Small intestine (tissue), 16 donors: Measurements from ENCODE around the gene LYZL6. TPM values are rescaled to one million over a fixed set of nuclear protein-coding genes. Genes with fewer than 3 reads are reported as not detected.

Experiments used
- DNase-seq, 2 donors: peaks; one replicate each; pipeline versions ENCODE4 v3.0.0 to v3.0.0-alpha.2; 2013
- FAIRE-seq: peaks from 2 replicates; lab custom pipeline; 2012; peaks lifted over from hg19 to GRCh38; lab: Jason Lieb, UNC
- H3K27ac ChIP-seq, 3 donors: one replicate each; pipeline ENCODE4 v1.5.1; 2013; ENCODE audit warnings: low read length in 2 of 3, mild to moderate bottlenecking in 2 of 3, control low read depth in 1 of 3, inconsistent platforms in 1 of 3, low read depth in 1 of 3, moderate library complexity in 1 of 3
- H3K27me3 ChIP-seq, 3 donors: one replicate each; pipeline ENCODE4 v1.6.1; 2013; ENCODE audit warnings: low read length in 3 of 3, inconsistent platforms in 1 of 3; ENCODE audit not compliant: control insufficient read depth in 3 of 3, insufficient read depth in 3 of 3
- H3K36me3 ChIP-seq, 3 donors: one replicate each; pipeline ENCODE4 v1.6.1; 2013; ENCODE audit warnings: low read length in 3 of 3, inconsistent platforms in 1 of 3, low read depth in 1 of 3, mild to moderate bottlenecking in 1 of 3, moderate library complexity in 1 of 3; ENCODE audit not compliant: control insufficient read depth in 3 of 3, insufficient read depth in 2 of 3
- H3K4me1 ChIP-seq, 3 donors: one replicate each; pipeline ENCODE4 v1.6.1; 2013; ENCODE audit warnings: low read length in 2 of 3, inconsistent platforms in 1 of 3, low read depth in 1 of 3, mild to moderate bottlenecking in 1 of 3, moderate library complexity in 1 of 3; ENCODE audit not compliant: control insufficient read depth in 3 of 3, insufficient read depth in 2 of 3
- H3K4me3 ChIP-seq, 3 donors: one replicate each; pipeline ENCODE4 v1.5.1; 2013; ENCODE audit warnings: low read length in 3 of 3, control low read depth in 1 of 3, inconsistent platforms in 1 of 3, low read depth in 1 of 3, mild to moderate bottlenecking in 1 of 3, moderate library complexity in 1 of 3
- H3K9me3 ChIP-seq, 2 donors: one replicate each; pipeline ENCODE4 v1.6.1; 2013; ENCODE audit warnings: low read depth in 1 of 2, low read length in 1 of 2; ENCODE audit not compliant: control insufficient read depth in 2 of 2, insufficient read depth in 1 of 2
- WGBS, 3 donors: extraction: QIAGEN DNeasy Blood & Tissue Kit; methylation state at CpG; one replicate each; pipeline ENCODE4 v1.1.7; 2013; 5-methylcytosine and 5-hydroxymethylcytosine counted together
- long read RNA-seq, 10 donors: transcript quantifications; one replicate each; lab custom pipeline, GENCODE V29; 2026
- polyA plus RNA-seq, 4 donors: library from polyadenylated mRNA; stranded (reverse) in 3 of 4; unstranded in 1 of 4; fragments of 200-250 nt in 3 of 4; fragments of 120-200 nt in 1 of 4; gene quantifications; one replicate each; pipeline versions ENCODE4 v1.2.1 to v1.2.3, GENCODE V29; 2013
- donor health status: healthy with polysubstance abuse.
- donor health status: control.
- donor health status: control.
- donor health status: Bipolar disorder and iron deficiency.
- donor health status: healthy.

LYZL6 gene
- under 1 TPM in 1 of 4 donors, not detected in 3; 0.04 TPM for polyA plus RNA-seq
- long read RNA-seq, donor 1 = 0 reads
- long read RNA-seq, donor 2 = 0 reads
- long read RNA-seq, donor 3 = 0 reads
- long read RNA-seq, donor 4 = 0 reads
- long read RNA-seq, donor 5 = 0 reads
- long read RNA-seq, donor 6 = 0 reads
- long read RNA-seq, donor 7 = 0 reads
- long read RNA-seq, donor 8 = 0 reads
- long read RNA-seq, donor 9 = 0 reads
- long read RNA-seq, donor 10 = 0 reads

- Histone ChIP-seq H3K9me3 (no peaks in the 10 kb centered on the region), H3K27ac (peak within 1 kb of the TSS in 1 of 3 donors; percentile 62), H3K36me3 (no peaks in the 10 kb centered on the region), H3K4me1 (peaks cover 0 to 26% (median 5%) of the 10 kb centered on the region in 3 donors), H3K4me3 (no peak within 1 kb of the TSS), H3K27me3 (no peaks in the 10 kb centered on the region)
- 70 to 74% (median 71%) methylated on average over 2 of the region's 2 CpGs for WGBS, 3 donors
- FAIRE-seq = no peak
- no peak for DNase-seq
Observed at GRCh38 chr17:35943537-35943936, at the start of gene LYZL6. Gene LYZL6, minus strand, starts transcription at chr17:35943713. Its CDS starts 4,357 bp downstream, at chr17:35939356.

- Histone ChIP-seq H3K9me3 (no peaks in the 10 kb centered on the region), H3K4me3 (no peak overlapping the region), H3K27ac (peak overlapping the region in 1 of 3 donors; percentile 89), H3K27me3 (no peaks in the 10 kb centered on the region), H3K4me1 (peaks cover 0 to 15% (median 0%) of the 10 kb centered on the region in 3 donors), H3K36me3 (peaks cover 0 to 29% (median 0%) of the 10 kb centered on the region in 3 donors)
- FAIRE-seq (no peak), DNase-seq (peak; percentile 30 to 87)
- WGBS, 3 donors = 27 to 62% (median 40%) methylated on average over 2 of the region's 2 CpGs
Observed at GRCh38 chr17:35991075-35991474, 47.6 kb upstream of the LYZL6 start.

GRCh38 chr17:35988164-35988563 is 44.7 kb upstream of the LYZL6 start:
- Histone ChIP-seq H3K4me1 (peaks cover 0 to 15% (median 0%) of the 10 kb centered on the region in 3 donors), H3K36me3 (peaks cover 0 to 40% (median 0%) of the 10 kb centered on the region in 3 donors), H3K27me3 (no peaks in the 10 kb centered on the region), H3K9me3 (no peaks in the 10 kb centered on the region), H3K4me3 (no peak overlapping the region), H3K27ac (no peak overlapping the region)
- FAIRE-seq = no peak
- no peak for DNase-seq

DNA sequence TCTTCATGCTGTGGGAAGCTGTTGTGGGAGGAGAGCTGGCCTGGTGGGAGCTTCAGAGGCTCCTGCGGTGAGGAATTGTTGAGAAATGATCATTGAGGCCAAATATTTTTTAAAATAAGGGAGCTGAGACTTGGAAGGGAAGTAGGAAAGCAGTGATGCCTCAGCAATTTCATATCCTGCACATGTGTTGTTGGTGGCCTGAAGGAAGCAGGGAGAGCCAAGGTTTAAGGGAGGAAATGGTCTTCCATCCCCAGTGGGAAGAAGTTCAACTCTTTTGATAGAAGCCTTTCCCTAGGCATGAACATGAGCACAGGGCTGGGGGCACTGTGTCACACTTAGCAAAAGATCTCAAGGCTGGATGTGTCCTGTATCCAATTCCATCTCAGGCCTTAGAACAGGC is 43.1 kb upstream of the LYZL6 start, which contains the start of gene CCL14:
Gene CCL14 (minus strand): TSS at position 87 of the 400 bp plus-strand sequence. CDS start 80 bp downstream, at position 7.
- H3K27ac ChIP-seq = peak within 1 kb of the TSS in 1 of 3 donors; percentile 17
- DNase-seq = no peak
- no peaks in the 10 kb centered on the region for H3K27me3 ChIP-seq
- no peaks in the 10 kb centered on the region for H3K9me3 ChIP-seq
- WGBS, 3 donors = 68 to 96% (median 89%) methylated on average over 1 of the region's 1 CpG
- no peak within 1 kb of the TSS for H3K4me3 ChIP-seq
- peaks cover 0 to 19% (median 0%) of the 10 kb centered on the region in 3 donors for H3K4me1 ChIP-seq
- FAIRE-seq = no peak
- H3K36me3 ChIP-seq = peaks cover 0 to 26% (median 0%) of the 10 kb centered on the region in 3 donors

GRCh38 chr17:35984140-35984539 is 40.6 kb upstream of the LYZL6 start:
- Histone ChIP-seq H3K4me1 (peaks cover 0 to 19% (median 0%) of the 10 kb centered on the region in 3 donors), H3K9me3 (no peaks in the 10 kb centered on the region), H3K27ac (no peak overlapping the region), H3K4me3 (no peak overlapping the region), H3K36me3 (peaks cover 0 to 22% (median 0%) of the 10 kb centered on the region in 3 donors), H3K27me3 (no peaks in the 10 kb centered on the region)
- 92 to 100% (median 94%) methylated on average over 6 of the region's 6 CpGs for WGBS, 3 donors
- FAIRE-seq = no peak
- no peak for DNase-seq

DNA sequence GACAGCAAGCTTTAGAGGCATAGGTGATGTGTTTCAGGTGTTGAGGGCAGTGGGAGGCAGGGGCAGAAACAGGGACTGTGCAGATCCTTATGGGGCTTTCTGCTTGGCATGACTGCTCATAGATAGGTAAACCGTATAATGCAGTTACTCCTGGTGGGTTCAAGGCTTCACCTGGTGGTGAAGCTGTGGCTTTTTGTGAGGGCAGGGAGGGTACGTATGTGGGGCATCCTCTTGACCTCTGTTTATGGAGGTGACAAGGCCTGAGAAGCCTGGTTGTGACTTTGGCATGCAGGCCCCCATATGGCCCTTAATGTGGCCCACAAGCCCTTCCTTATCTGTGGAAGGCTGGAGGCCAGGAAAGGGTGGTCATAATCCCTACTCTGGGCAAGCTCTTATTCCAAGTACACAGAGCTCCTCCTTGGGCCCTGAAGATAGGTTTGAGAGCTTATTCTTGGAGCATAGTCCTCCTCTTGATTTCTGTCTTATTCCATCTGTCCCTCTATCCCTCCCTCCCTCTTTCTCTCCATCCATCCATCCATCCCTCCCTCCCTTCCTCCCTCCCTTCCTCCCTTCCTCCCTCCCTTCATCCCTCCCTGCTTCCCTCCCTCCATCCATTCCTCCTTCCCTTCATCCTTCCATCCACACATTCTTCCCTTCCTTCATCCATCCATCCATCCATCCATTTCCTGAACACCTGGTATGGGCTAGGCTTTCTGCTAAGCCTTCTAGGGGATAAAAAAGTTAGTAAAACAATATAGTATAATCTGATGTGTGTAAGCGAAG is 39.1 kb upstream of the LYZL6 start:
- FAIRE-seq (no peak), DNase-seq (no peak)
- H3K4me1 ChIP-seq = peaks cover 0 to 19% (median 0%) of the 10 kb centered on the region in 3 donors
- H3K9me3 ChIP-seq = no peaks in the 10 kb centered on the region
- H3K27me3 ChIP-seq = no peaks in the 10 kb centered on the region
- H3K4me3 ChIP-seq = no peak overlapping the region
- H3K27ac ChIP-seq = peak overlapping the region in 1 of 3 donors; percentile 74
- WGBS, 3 donors = 79 to 87% (median 80%) methylated on average over 3 of the region's 3 CpGs
- H3K36me3 ChIP-seq = peaks cover 0 to 20% (median 0%) of the 10 kb centered on the region in 3 donors

DNA sequence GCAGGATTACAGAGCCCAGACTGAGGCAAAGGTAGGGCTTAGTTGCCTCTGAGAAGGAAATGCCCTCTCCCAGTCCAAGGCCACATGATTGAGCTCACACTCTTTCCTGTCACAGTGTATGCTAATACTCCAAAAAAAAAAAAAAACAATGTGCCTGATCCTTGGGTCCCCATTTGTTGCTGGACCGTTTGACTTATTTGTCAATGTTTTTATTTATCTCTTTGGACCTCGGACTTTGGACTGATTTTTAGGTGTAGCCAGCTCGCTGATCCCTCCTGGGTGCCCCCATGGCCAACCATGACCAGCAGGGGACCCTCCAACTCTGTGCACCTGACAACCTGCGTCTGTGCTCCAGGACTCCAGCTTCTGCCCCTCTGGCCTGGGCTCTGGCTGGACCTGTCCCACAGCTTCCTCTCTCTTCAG is 38.4 kb upstream of the LYZL6 start:
- 19 to 60% (median 32%) methylated on average over 4 of the region's 4 CpGs for WGBS, 3 donors

DNA sequence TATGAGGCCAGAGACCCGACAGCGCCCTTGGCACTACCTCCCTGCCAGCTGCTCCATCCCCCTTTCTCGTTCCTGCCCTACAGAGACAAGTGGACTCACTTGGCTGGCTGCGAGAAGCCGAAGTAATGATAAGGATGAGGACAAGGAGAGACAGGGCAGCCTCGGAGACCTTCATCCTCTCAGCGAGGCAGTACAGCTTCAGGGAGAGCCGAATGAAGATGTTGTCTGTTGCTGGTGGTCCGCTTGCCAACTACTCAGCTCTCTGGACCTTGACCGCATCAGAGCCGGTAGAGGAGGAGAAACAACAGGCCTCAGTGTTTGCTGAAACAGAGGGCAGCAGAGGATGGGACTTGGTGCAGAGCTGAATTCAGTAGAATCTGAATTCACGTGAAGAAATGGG is 37.7 kb upstream of the LYZL6 start, which contains the start of gene CCL16:
Gene CCL16 (minus strand): TSS at position 252 of the 400 bp plus-strand sequence. CDS start 77 bp downstream, at position 175.
- H3K4me3 ChIP-seq = no peak within 1 kb of the TSS
- no peaks in the 10 kb centered on the region for H3K27me3 ChIP-seq
- peaks cover 0 to 19% (median 0%) of the 10 kb centered on the region in 3 donors for H3K4me1 ChIP-seq
- H3K36me3 ChIP-seq = peaks cover 0 to 16% (median 0%) of the 10 kb centered on the region in 3 donors
- FAIRE-seq (no peak), DNase-seq (no peak)
- H3K27ac ChIP-seq = peak within 1 kb of the TSS in 1 of 3 donors; percentile 74
- no peaks in the 10 kb centered on the region for H3K9me3 ChIP-seq
- WGBS, 3 donors = 87 to 91% (median 87%) methylated on average over 12 of the region's 12 CpGs

More for the DNA sequence above, 38.4 kb upstream of the LYZL6 start:
- H3K4me1 ChIP-seq = peaks cover 0 to 19% (median 0%) of the 10 kb centered on the region in 3 donors
- no peaks in the 10 kb centered on the region for H3K27me3 ChIP-seq
- peak overlapping the region in 1 of 3 donors; percentile 74 for H3K27ac ChIP-seq
- no peak overlapping the region for H3K4me3 ChIP-seq
- DNase-seq (peak; percentile 66 to 82), FAIRE-seq (no peak)
- peaks cover 0 to 19% (median 0%) of the 10 kb centered on the region in 3 donors for H3K36me3 ChIP-seq
- no peaks in the 10 kb centered on the region for H3K9me3 ChIP-seq
